HG03432 (cell line): ENCODE measurements around the gene CAMK2N1.

Source experiments
- ATAC-seq: cut with Tn5 transposase; IDR thresholded peaks from one replicate; pipeline ENCODE4 v1.9.1; 2021; ENCODE audit warnings: mild to moderate bottlenecking, moderate library complexity; ENCODE audit not compliant: unreplicated experiment

CAMK2N1 gene

DNA sequence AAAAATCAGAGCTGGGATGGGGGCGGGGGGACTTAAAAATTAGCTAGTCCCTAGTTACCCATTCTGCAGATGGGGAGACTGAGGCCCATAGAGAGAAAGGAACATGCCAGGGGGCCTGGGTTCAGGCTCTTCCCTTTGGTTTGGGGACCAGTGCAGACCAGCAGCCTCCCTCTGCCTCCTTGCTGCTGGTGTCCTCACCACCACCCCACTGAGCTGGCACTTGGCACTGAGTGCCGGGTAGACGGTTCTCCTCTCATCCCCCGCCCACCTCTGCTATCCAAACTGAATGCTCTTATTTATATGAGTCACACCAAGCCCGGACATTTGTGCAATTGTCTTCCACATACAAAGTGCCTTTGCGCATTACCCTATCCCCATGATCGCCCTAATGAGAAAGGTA lies 39.2 kb downstream of the CAMK2N1 start:
- ATAC-seq, result no peak

DNA sequence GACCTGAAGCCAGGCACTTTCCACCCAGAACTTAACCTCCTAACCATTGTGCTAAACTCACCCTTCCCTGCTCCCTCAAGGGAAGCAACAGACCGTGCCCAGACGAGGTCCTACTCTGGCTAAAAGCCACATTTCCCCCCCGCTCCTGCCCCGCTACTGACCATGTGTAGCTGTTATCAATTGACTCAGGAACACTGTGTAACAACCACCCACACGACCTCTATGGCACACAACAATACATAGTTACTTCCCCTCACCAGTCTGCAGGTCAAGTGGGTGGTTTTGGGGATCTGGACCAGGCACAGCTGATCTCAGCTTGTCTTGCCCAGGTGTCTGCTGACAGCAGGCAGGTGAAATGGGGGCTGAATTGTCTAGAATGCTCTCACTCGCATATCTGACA lies 40.1 kb downstream of the CAMK2N1 start:
- ATAC-seq, result no peak

DNA sequence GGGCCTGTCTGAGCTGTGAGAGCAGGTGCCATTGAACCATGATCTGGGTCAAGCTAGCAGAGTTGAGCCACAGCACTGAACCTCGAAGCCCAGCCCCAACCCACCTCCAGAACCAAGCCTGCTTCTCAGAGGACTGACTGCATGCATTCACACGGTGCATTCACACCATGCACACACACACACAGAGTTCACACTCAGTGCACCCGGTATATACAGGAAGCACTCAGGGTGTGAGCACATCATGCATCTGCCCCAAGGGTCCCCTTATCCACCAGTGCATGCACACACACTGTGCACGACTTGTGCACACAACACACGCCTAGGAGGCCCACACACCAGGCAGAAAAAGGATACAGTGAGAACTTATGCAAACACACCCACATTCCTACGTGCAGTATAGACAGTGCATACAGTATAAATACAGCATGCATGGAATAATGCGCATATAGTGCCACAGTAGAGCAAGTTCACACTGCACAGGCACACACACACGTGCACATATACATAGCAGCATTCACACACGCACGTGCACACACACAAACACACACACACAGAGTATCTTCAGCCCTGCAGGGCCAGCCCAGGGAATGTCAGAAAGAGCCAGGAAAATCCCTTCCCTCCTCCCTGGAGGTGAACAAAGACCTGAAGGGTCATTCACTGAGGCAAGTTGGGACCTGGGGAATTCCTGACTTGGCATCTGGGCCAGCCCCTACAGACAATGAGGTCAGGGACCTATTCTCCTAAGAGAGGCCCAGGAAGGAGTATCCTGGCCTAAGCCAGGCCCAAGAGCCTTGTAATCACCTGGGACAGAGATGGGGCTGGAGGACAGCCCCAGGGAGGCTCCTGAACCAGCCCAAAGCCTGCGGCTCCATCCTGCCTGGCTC lies 42.1 kb downstream of the CAMK2N1 start:
- no peak for ATAC-seq

DNA sequence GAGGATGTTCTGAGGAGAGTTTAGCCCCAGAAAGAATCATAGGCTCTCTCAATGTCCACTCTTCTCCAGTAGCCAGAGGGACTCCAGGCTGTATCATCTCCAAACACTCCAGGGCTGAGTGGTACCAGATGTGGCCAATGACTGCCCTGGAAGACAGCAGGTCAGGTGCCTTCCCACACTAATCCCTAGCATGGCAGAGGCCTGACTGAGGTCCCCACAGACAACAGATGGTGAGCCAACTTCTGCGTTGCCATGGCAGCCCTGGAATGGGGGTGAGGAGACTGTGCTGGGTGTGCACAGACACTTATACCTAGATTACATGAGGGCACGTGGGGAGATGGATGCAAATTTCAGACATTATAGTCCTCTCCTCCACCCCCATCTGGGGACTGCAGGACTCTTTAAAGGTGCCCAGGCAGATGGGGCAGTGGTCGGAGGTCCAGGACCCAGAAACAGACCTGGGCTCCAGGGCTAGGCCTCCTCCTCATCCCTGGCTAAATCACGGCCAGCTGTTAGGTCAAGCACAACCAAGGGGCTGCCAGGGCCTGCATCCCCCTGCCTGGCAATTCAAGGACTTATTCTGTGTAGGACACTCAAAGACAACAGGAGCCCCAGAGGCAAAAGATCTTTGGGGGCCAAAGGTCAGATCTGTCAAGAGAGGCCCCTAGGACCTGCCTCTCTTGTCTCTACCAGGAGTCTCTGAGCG lies 42.9 kb downstream of the CAMK2N1 start:
- no peak for ATAC-seq

DNA sequence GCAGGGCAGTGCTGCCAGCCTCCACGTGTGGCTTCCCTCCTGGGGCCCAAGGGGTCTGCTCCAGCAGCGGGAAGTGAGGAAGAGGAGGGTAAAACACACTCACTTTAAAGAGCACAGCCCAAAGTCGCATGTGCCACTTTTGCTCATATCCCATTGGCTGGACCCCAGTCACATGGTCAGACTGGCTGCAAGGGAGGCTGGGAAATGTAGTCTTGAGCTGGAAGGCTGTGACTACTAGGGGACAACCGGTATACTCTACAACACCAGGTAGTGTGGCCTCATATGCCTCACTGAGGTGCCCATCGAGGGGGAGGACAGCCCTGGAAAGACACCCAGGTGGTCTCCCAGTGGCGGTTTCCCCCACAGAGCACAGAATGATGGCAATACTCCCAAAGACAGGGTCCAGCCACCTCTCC lies 45.2 kb downstream of the CAMK2N1 start:
- ATAC-seq, result no peak

DNA sequence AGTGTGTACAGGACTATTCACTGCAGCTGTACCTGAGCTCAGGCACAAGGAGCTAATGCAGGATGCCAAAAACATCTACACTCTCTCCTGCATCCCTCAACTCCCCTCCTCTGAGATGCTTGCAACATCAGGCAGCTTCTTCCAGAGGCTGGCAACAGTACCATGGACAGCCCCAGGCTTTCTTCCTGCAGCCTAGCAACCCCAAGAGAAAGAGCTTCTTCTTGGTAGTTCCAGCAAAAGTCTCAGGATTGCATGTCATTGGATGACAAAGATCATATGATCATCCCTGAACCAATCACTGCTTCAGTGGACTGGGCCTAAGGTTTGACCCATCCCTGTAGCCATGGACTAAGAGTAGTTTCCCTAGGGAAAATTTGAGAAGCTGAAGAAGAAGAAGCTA lies 46.7 kb downstream of the CAMK2N1 start:
- ATAC-seq, result no peak

DNA sequence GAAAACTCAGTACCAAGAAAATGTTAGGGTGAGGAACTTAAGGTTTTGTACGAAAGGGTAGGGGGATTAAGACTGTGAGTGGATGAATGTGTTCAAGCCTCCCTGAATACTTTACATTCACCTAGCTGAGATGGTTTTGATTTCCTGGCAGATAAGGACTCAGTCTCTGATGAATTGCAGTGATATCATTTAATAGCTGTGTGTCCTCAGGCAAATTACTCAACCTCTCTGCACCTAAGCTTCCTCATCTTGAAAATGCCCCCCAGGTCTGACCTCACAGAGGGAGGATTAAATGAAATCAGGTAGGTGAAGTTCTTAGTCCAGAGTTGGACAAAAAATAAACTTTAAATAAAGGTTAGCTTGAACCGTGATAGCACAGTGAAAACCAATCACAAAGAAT lies 48.4 kb downstream of the CAMK2N1 start:
- ATAC-seq, result no peak

DNA sequence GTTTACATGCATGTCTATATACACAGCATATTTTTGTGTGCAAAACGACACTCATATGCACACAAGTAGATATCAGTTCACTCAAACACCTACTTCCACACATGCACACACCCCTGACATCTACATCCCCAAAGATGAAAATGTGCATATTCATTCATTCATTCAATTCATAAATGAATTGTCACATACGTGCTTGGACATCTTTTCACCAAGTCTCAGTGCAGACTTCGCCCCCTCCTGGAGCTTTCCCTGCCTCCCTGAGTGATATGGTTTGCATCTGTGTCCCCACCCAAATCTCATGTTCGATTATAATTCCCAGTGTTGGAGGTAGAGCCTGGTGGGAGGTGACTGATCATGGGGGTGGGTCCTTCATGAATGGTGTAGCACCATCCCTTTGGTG lies 53.1 kb downstream of the CAMK2N1 start:
- no peak for ATAC-seq
